M059J (cell line): ENCODE results near the gene TRIP12. TPM values are rescaled to one million over a fixed set of nuclear protein-coding genes. Genes with fewer than 3 reads are reported as not detected.
"Not testable (repeated sequence)": the region's sequence is repeated elsewhere in the genome, so short reads cannot be mapped to it uniquely, and the experiment has no call there.

ENCODE experiments used
- DNase-seq: peaks from one replicate; pipeline ENCODE4 v3.0.0-alpha.2; 2012; ENCODE audit warnings: low read depth
- total RNA-seq: library from RNA; depleted of rRNA; stranded (reverse); fragments of >200 nt; shearing (Covaris generic); gene quantifications from 2 replicates; pipeline ENCODE4 v1.2.3, GENCODE V29; 2014

The TRIP12 gene
- total RNA-seq, 1 experiment from 2014 or later, result 130 TPM

GRCh38 chr2:229831805-229832509, 89.9 kb downstream of the TRIP12 start:
- no peak for DNase-seq

GRCh38 chr2:229825476-229825875, 96.3 kb downstream of the TRIP12 start:
- peak; percentile 26 for DNase-seq

GRCh38 chr2:229821316-229821715, 100.5 kb downstream of the TRIP12 start:
- peak; percentile 27 for DNase-seq

GRCh38 chr2:229818230-229818629, 103.6 kb downstream of the TRIP12 start:
- peak; percentile 15 for DNase-seq

- DNase-seq, result peak; percentile 74
These were observed 106.0 kb downstream of the TRIP12 start for GRCh38 chr2:229815858-229816257.

GRCh38 chr2:229815342-229815741, 106.5 kb downstream of the TRIP12 start:
- peak; percentile 46 for DNase-seq

- no peak for DNase-seq
These were observed 111.0 kb downstream of the TRIP12 start for GRCh38 chr2:229810786-229811185.

- no peak for DNase-seq
These were observed 116.2 kb downstream of the TRIP12 start for GRCh38 chr2:229805559-229805958.

- no peak for DNase-seq
These were observed 119.0 kb downstream of the TRIP12 start for GRCh38 chr2:229802785-229803184.

GRCh38 chr2:229800997-229801754, 120.6 kb downstream of the TRIP12 start:
- peak; percentile 53 for DNase-seq

- no peak for DNase-seq
These were observed 123.2 kb downstream of the TRIP12 start for GRCh38 chr2:229798446-229799155.

GRCh38 chr2:229795058-229795457, 126.8 kb downstream of the TRIP12 start:
- DNase-seq, result no peak

GRCh38 chr2:229794636-229795035, 127.2 kb downstream of the TRIP12 start:
- DNase-seq, result no peak

- not testable (repeated sequence) for DNase-seq
These were observed 135.5 kb downstream of the TRIP12 start for GRCh38 chr2:229786289-229786688.

- DNase-seq, result no peak
These were observed 137.0 kb downstream of the TRIP12 start for GRCh38 chr2:229784791-229785190.

GRCh38 chr2:229783108-229783721, 138.6 kb downstream of the TRIP12 start:
- DNase-seq, result no peak

GRCh38 chr2:229780856-229781773, 140.7 kb downstream of the TRIP12 start:
- peak; percentile 54 for DNase-seq

- DNase-seq, result no peak
These were observed 142.2 kb downstream of the TRIP12 start for GRCh38 chr2:229779650-229780049.

- DNase-seq, result no peak
These were observed 144.1 kb downstream of the TRIP12 start for GRCh38 chr2:229777716-229778115.

GRCh38 chr2:229775614-229776313, 146.0 kb downstream of the TRIP12 start:
- no peak for DNase-seq
